Tibial artery (tissue), 4 donors: ENCODE results near the gene AGXT.

Experiments
- DNase-seq, 2 donors: peaks; one replicate each; pipeline ENCODE4 v3.0.0-alpha.2; 2019
- H3K27ac ChIP-seq, 2 donors: fragments of 200-600 bp; sonication (generic) in 1 of 2; 1 replicate in 1 of 2; 2 replicates in 1 of 2; pipeline ENCODE4 v1.5.1; 2018 to 2019; ENCODE audit warnings: mild to moderate bottlenecking in 1 of 2
- H3K27me3 ChIP-seq, 2 donors: fragments of 200-600 bp; sonication (generic) in 1 of 2; one replicate each; pipeline versions ENCODE4 v1.5.1 to v1.6.0; 2016 to 2019
- H3K36me3 ChIP-seq, 3 donors: fragments of 200-600 bp; sonication (generic) in 2 of 3; one replicate each; pipeline ENCODE4 v1.5.1; 2016 to 2019; ENCODE audit warnings: mild to moderate bottlenecking in 2 of 3
- H3K4me1 ChIP-seq, 4 donors: fragments of 200-600 bp; sonication (generic) in 2 of 4; 1 replicate in 3 of 4; 2 replicates in 1 of 4; pipeline ENCODE4 v1.5.1; 2016 to 2019
- H3K4me3 ChIP-seq, 2 donors: fragments of 200-600 bp; sonication (generic) in 1 of 2; 1 replicate in 1 of 2; 2 replicates in 1 of 2; pipeline ENCODE4 v1.5.1; 2018 to 2019; ENCODE audit warnings: mild to moderate bottlenecking in 2 of 2
- H3K9me3 ChIP-seq, 3 donors: fragments of 200-600 bp; sonication (generic) in 1 of 3; one replicate each; pipeline ENCODE4 v1.5.1; 2016 to 2019
- CTCF ChIP-seq, 2 experiments: fragments of 200-600 bp in 1 of 2; fragments of 450-650 bp in 1 of 2; IDR thresholded peaks; one replicate each; pipeline ENCODE4 v1.5.1; 2017 to 2019; ENCODE audit warnings: antibody characterized with exemption in 2 of 2, mild to moderate bottlenecking in 1 of 2, moderate library complexity in 1 of 2
- intact Hi-C: fragments of 100-400 bp; cut with DNase I; formaldehyde crosslinking; loops from one replicate; pipeline ENCODE4 v1.15.0; 2023; ENCODE audit warnings: low total_unique reads

The AGXT gene

GRCh38 chr2:240896871-240897692 lies 28.5 kb downstream of the AGXT start:
- peaks cover 0 to 4% (median 0%) of the 10 kb centered on the region in 3 donors for H3K9me3 ChIP-seq
- H3K4me3 ChIP-seq, result no peak overlapping the region
- H3K36me3 ChIP-seq, result no peaks in the 10 kb centered on the region
- H3K27me3 ChIP-seq, result peaks cover 0 to 50% of the 10 kb centered on the region in 2 donors
- no peak overlapping the region for H3K27ac ChIP-seq
- DNase-seq, result no peak
- peaks cover 0 to 6% (median 0%) of the 10 kb centered on the region in 4 donors for H3K4me1 ChIP-seq
- intact Hi-C loops, result no loop called here
- TF ChIP-seq CTCF (IDR thresholded peaks at IDR 0.05), result no peak

GRCh38 chr2:240898108-240898730 lies 29.6 kb downstream of the AGXT start:
- H3K36me3 ChIP-seq, result no peaks in the 10 kb centered on the region
- H3K27me3 ChIP-seq, result peaks cover 0 to 49% of the 10 kb centered on the region in 2 donors
- H3K4me3 ChIP-seq, result no peak overlapping the region
- no peak overlapping the region for H3K27ac ChIP-seq
- TF ChIP-seq CTCF (IDR thresholded peaks at IDR 0.05), result no peak
- DNase-seq, result no peak
- H3K9me3 ChIP-seq, result peaks cover 0 to 4% (median 0%) of the 10 kb centered on the region in 3 donors
- intact Hi-C loops, result no loop called here
- H3K4me1 ChIP-seq, result peaks cover 0 to 3% (median 0%) of the 10 kb centered on the region in 4 donors

GRCh38 chr2:240898731-240899467 lies 30.3 kb downstream of the AGXT start:
- Histone ChIP-seq H3K9me3 (peaks cover 0 to 4% (median 0%) of the 10 kb centered on the region in 3 donors), H3K36me3 (no peaks in the 10 kb centered on the region), H3K27ac (no peak overlapping the region), H3K4me1 (no peaks in the 10 kb centered on the region), H3K4me3 (no peak overlapping the region), H3K27me3 (peaks cover 0 to 49% of the 10 kb centered on the region in 2 donors)
- no peak for TF ChIP-seq CTCF (IDR thresholded peaks at IDR 0.05)
- intact Hi-C loops, result no loop called here
- no peak for DNase-seq

GRCh38 chr2:240899468-240899865 lies 30.8 kb downstream of the AGXT start:
- H3K27ac ChIP-seq, result no peak overlapping the region

More at GRCh38 chr2:240899468-240899865, 30.8 kb downstream of the AGXT start:
- H3K27me3 ChIP-seq, result peaks cover 0 to 51% of the 10 kb centered on the region in 2 donors
- H3K36me3 ChIP-seq, result no peaks in the 10 kb centered on the region
- H3K4me3 ChIP-seq, result no peak overlapping the region
- intact Hi-C loops, result no loop called here
- H3K4me1 ChIP-seq, result no peaks in the 10 kb centered on the region
- TF ChIP-seq CTCF (IDR thresholded peaks at IDR 0.05), result no peak
- H3K9me3 ChIP-seq, result peaks cover 0 to 4% (median 0%) of the 10 kb centered on the region in 3 donors
- no peak for DNase-seq
